ENCODE results near the gene LMOD3.

DNA sequence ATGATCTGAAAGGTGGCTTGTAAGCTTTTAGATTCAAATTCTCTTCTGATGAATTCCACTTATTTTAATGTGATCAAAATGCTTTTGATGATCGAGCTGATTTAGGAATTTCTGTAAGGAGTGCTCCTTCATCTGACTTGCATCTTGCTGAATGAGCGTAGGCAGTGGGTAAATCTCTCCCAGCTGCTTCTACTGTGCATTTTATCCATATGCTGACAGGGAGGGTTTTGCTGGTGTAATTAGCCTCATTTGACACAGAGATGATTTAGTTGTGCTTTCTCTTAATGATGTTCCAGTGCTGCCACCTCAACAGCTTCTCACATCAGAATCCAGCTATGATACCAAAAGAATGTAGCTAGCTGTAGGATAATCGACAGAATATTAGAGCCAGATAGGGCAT lies 3.8 kb upstream of the LMOD3 start:
- TF ChIP-seq CTCF (IDR thresholded peaks at IDR 0.05) (no peak), ZFX (IDR thresholded peaks at IDR 0.05; ENCODE audit: borderline replicate concordance) (no peak)

All from 22Rv1 (cell line).